Smooth muscle cell (in vitro differentiated cells): ENCODE measurements around the gene TMEM179. TPM values are rescaled to one million over a fixed set of nuclear protein-coding genes. Genes with fewer than 3 reads are reported as not detected.

Experiments used
- DNase-seq: peaks from one replicate; lab custom pipeline; 2025; ENCODE audit not compliant: unreplicated experiment; lab: John Stamatoyannopoulos, UW
- H2AFZ ChIP-seq: fragments of 200-600 bp; sonication (generic); 2 replicates; pipeline ENCODE4 v1.6.0; 2016; ENCODE audit warnings: antibody characterized with exemption, low read depth, mild to moderate bottlenecking
- H3F3A ChIP-seq: fragments of 200-600 bp; sonication (generic); 2 replicates; pipeline ENCODE4 v1.6.0; 2017; ENCODE audit warnings: antibody characterized with exemption, low read depth
- H3K27ac ChIP-seq: fragments of 200-600 bp; sonication (generic); 2 replicates; pipeline ENCODE4 v1.5.1; 2016; ENCODE audit warnings: low read depth, mild to moderate bottlenecking
- H3K27me3 ChIP-seq: fragments of 200-600 bp; sonication (generic); 2 replicates; pipeline ENCODE4 v1.6.1; 2016; ENCODE audit warnings: low read depth, mild to moderate bottlenecking
- H3K36me3 ChIP-seq: fragments of 200-600 bp; sonication (generic); 2 replicates; pipeline ENCODE4 v1.5.1; 2016; ENCODE audit warnings: low read depth
- H3K4me1 ChIP-seq: fragments of 200-600 bp; sonication (generic); 2 replicates; pipeline ENCODE4 v1.5.1; 2016; ENCODE audit warnings: low read depth
- H3K4me2 ChIP-seq: fragments of 200-600 bp; sonication (generic); 2 replicates; pipeline ENCODE4 v1.6.0; 2016; ENCODE audit warnings: mild to moderate bottlenecking
- H3K4me3 ChIP-seq: fragments of 200-600 bp; sonication (generic); 2 replicates; pipeline ENCODE4 v1.5.1; 2016; ENCODE audit warnings: mild to moderate bottlenecking
- H3K79me2 ChIP-seq: fragments of 200-600 bp; sonication (generic); 2 replicates; pipeline ENCODE4 v1.6.0; 2016; ENCODE audit warnings: low read depth, mild to moderate bottlenecking
- H3K9ac ChIP-seq: fragments of 200-600 bp; sonication (generic); 2 replicates; pipeline ENCODE4 v1.6.0; 2016; ENCODE audit warnings: low read depth
- H3K9me3 ChIP-seq: fragments of 200-600 bp; sonication (generic); replicated peaks from 2 replicates; pipeline ENCODE4 v1.5.1; 2016; ENCODE audit warnings: low read depth
- H4K20me1 ChIP-seq: fragments of 200-600 bp; sonication (generic); 2 replicates; pipeline ENCODE4 v1.6.0; 2016; ENCODE audit warnings: low read depth
- CTCF ChIP-seq: fragments of 200-600 bp; sonication (generic); IDR thresholded peaks from 2 replicates; pipeline ENCODE4 v1.5.1; 2017; ENCODE audit warnings: borderline replicate concordance, mild to moderate bottlenecking, antibody characterized with exemption; ENCODE audit not compliant: insufficient read depth, poor library complexity, severe bottlenecking
- WGBS: methylation state at CpG from one replicate; pipeline ENCODE4 v1.1.7; 2016; ENCODE audit warnings: low lambda C conversion rate; 5-methylcytosine and 5-hydroxymethylcytosine counted together
- polyA plus RNA-seq: library from polyadenylated mRNA; unstranded; fragments of >200 nt; fragmentation: Nextera tagmentation; extraction: Ambion mirVana; gene quantifications from 2 replicates; pipeline ENCODE4 v1.2.1, GENCODE V29; 2016
- total RNA-seq: library from RNA; depleted of rRNA; stranded (reverse); fragments of >200 nt; gene quantifications from 2 replicates; pipeline ENCODE4 v1.2.3, GENCODE V29; 2014

The TMEM179 gene
- total and polyA plus RNA-seq, 2 experiments from 2014 or later: 0.87 to 4.8 TPM

- Histone ChIP-seq H3K27ac (no peak overlapping the region), H3K4me2 (no peak overlapping the region), H2AFZ (no peak overlapping the region), H3K9ac (no peak overlapping the region), H3K4me1 (no peaks in the 10 kb centered on the region), H3K27me3 (no peaks in the 10 kb centered on the region), H3F3A (no peaks in the 10 kb centered on the region), H4K20me1 (no peaks in the 10 kb centered on the region), H3K36me3 (no peaks in the 10 kb centered on the region), H3K9me3 (no peaks in the 10 kb centered on the region), H3K4me3 (no peak overlapping the region), H3K79me2 (no peaks in the 10 kb centered on the region)
- TF ChIP-seq CTCF: no peak
- WGBS: 96% methylated on average over 5 of the region's 5 CpGs
- no peak for DNase-seq
These were observed 47.5 kb downstream of the TMEM179 start for GRCh38 chr14:104557086-104557485.

GRCh38 chr14:104556256-104557021 is 48.1 kb downstream of the TMEM179 start:
- TF ChIP-seq CTCF: no peak
- 89% methylated on average over 13 of the region's 13 CpGs for whole genome bisulfite sequencing

GRCh38 chr14:104555430-104556255 is 48.9 kb downstream of the TMEM179 start:
- H3K9me3 ChIP-seq: no peaks in the 10 kb centered on the region
- no peaks in the 10 kb centered on the region for H3K27me3 ChIP-seq
- H2AFZ ChIP-seq: no peak overlapping the region
- no peak for DNase-seq
- H3K4me1 ChIP-seq: no peaks in the 10 kb centered on the region
- no peak overlapping the region for H3K27ac ChIP-seq
- no peaks in the 10 kb centered on the region for H4K20me1 ChIP-seq
- TF ChIP-seq CTCF: no peak
- no peak overlapping the region for H3K9ac ChIP-seq
- H3K4me3 ChIP-seq: no peak overlapping the region
- no peaks in the 10 kb centered on the region for H3K36me3 ChIP-seq
- 93% methylated on average over 11 of the region's 11 CpGs for WGBS
- no peaks in the 10 kb centered on the region for H3F3A ChIP-seq
- no peak overlapping the region for H3K4me2 ChIP-seq
- H3K79me2 ChIP-seq: no peaks in the 10 kb centered on the region

More at GRCh38 chr14:104556256-104557021, 48.1 kb downstream of the TMEM179 start:
- Histone ChIP-seq H3K27ac (no peak overlapping the region), H4K20me1 (no peaks in the 10 kb centered on the region), H3K79me2 (no peaks in the 10 kb centered on the region), H3K36me3 (no peaks in the 10 kb centered on the region), H3K27me3 (no peaks in the 10 kb centered on the region), H3K4me2 (no peak overlapping the region), H3K9ac (no peak overlapping the region), H3K9me3 (no peaks in the 10 kb centered on the region), H2AFZ (no peak overlapping the region), H3K4me3 (no peak overlapping the region), H3K4me1 (no peaks in the 10 kb centered on the region), H3F3A (no peaks in the 10 kb centered on the region)
- DNase-seq: no peak
